ENCODE data around the gene MED27.
A peak's percentile ranks its signal among the peaks of the same experiment; 100 is the strongest.

MED27 gene

GRCh38 chr9:132099167-132099566, 19.5 kb upstream of the MED27 start:
- H3K27me3 Mint-ChIP-seq (ENCODE audit: low read depth): peaks cover 13% of the 10 kb centered on the region
- no peak for DNase-seq (ENCODE audit: low spot score)
- no peaks in the 10 kb centered on the region for H3K9me3 Mint-ChIP-seq
- H3K4me1 Mint-ChIP-seq (ENCODE audit: low read depth): no peaks in the 10 kb centered on the region
- no peak overlapping the region for H3K4me3 Mint-ChIP-seq
- H3K27ac Mint-ChIP-seq: no peak overlapping the region
- no peaks in the 10 kb centered on the region for H3K36me3 Mint-ChIP-seq (ENCODE audit: low read depth)

- no peaks in the 10 kb centered on the region for H3K9me3 Mint-ChIP-seq
- no peak overlapping the region for H3K27ac Mint-ChIP-seq
- no peaks in the 10 kb centered on the region for H3K36me3 Mint-ChIP-seq (ENCODE audit: low read depth)
- H3K4me3 Mint-ChIP-seq: no peak overlapping the region
- no peak for DNase-seq (ENCODE audit: low spot score)
- H3K27me3 Mint-ChIP-seq (ENCODE audit: low read depth): peaks cover 16% of the 10 kb centered on the region
- H3K4me1 Mint-ChIP-seq (ENCODE audit: low read depth): no peaks in the 10 kb centered on the region
Measured at GRCh38 chr9:132094314-132094791, 14.7 kb upstream of the MED27 start.

GRCh38 chr9:132090771-132091170, 11.1 kb upstream of the MED27 start:
- H3K36me3 Mint-ChIP-seq (ENCODE audit: low read depth): no peaks in the 10 kb centered on the region
- no peaks in the 10 kb centered on the region for H3K9me3 Mint-ChIP-seq
- H3K27me3 Mint-ChIP-seq (ENCODE audit: low read depth): peaks cover 6% of the 10 kb centered on the region
- H3K27ac Mint-ChIP-seq: no peak overlapping the region
- no peak overlapping the region for H3K4me3 Mint-ChIP-seq
- no peaks in the 10 kb centered on the region for H3K4me1 Mint-ChIP-seq (ENCODE audit: low read depth)
- DNase-seq (ENCODE audit: low spot score): no peak

GRCh38 chr9:132087438-132088030, 7.9 kb upstream of the MED27 start:
- no peak for DNase-seq (ENCODE audit: low spot score)
- no peaks in the 10 kb centered on the region for H3K27me3 Mint-ChIP-seq (ENCODE audit: low read depth)
- H3K4me1 Mint-ChIP-seq (ENCODE audit: low read depth): no peaks in the 10 kb centered on the region
- H3K4me3 Mint-ChIP-seq: no peak overlapping the region
- H3K9me3 Mint-ChIP-seq: no peaks in the 10 kb centered on the region
- no peak overlapping the region for H3K27ac Mint-ChIP-seq
- H3K36me3 Mint-ChIP-seq (ENCODE audit: low read depth): no peaks in the 10 kb centered on the region

GRCh38 chr9:132082188-132082587, 2.5 kb upstream of the MED27 start:
- no peak for DNase-seq (ENCODE audit: low spot score)
- Mint-ChIP-seq H3K4me1 (ENCODE audit: low read depth) (peaks cover 23% of the 10 kb centered on the region), H3K36me3 (ENCODE audit: low read depth) (peaks cover 8% of the 10 kb centered on the region), H3K4me3 (no peak overlapping the region), H3K27me3 (ENCODE audit: low read depth) (no peaks in the 10 kb centered on the region), H3K9me3 (no peaks in the 10 kb centered on the region), H3K27ac (no peak overlapping the region)

- peaks cover 22% of the 10 kb centered on the region for H3K36me3 Mint-ChIP-seq (ENCODE audit: low read depth)
- no peaks in the 10 kb centered on the region for H3K27me3 Mint-ChIP-seq (ENCODE audit: low read depth)
- H3K4me3 Mint-ChIP-seq: peak overlapping the region; percentile 100
- no peaks in the 10 kb centered on the region for H3K9me3 Mint-ChIP-seq
- H3K27ac Mint-ChIP-seq: peak overlapping the region; percentile 95
- peaks cover 32% of the 10 kb centered on the region for H3K4me1 Mint-ChIP-seq (ENCODE audit: low read depth)
- DNase-seq (ENCODE audit: low spot score): peak; percentile 6
Measured at GRCh38 chr9:132078699-132079356, 839 bp downstream of the MED27 start.

GRCh38 chr9:132077881-132078698, 1.6 kb downstream of the MED27 start:
- peaks cover 32% of the 10 kb centered on the region for H3K4me1 Mint-ChIP-seq (ENCODE audit: low read depth)
- H3K9me3 Mint-ChIP-seq: no peaks in the 10 kb centered on the region
- H3K36me3 Mint-ChIP-seq (ENCODE audit: low read depth): peaks cover 22% of the 10 kb centered on the region
- H3K27me3 Mint-ChIP-seq (ENCODE audit: low read depth): no peaks in the 10 kb centered on the region
- H3K27ac Mint-ChIP-seq: no peak overlapping the region
- DNase-seq (ENCODE audit: low spot score): peak; percentile 8
- H3K4me3 Mint-ChIP-seq: peak overlapping the region; percentile 100

- Mint-ChIP-seq H3K4me1 (ENCODE audit: low read depth) (peaks cover 32% of the 10 kb centered on the region), H3K9me3 (no peaks in the 10 kb centered on the region), H3K27me3 (ENCODE audit: low read depth) (no peaks in the 10 kb centered on the region), H3K36me3 (ENCODE audit: low read depth) (peaks cover 28% of the 10 kb centered on the region), H3K27ac (no peak overlapping the region), H3K4me3 (no peak overlapping the region)
- DNase-seq (ENCODE audit: low spot score): no peak
Measured at GRCh38 chr9:132075853-132076252, 3.8 kb downstream of the MED27 start.

GRCh38 chr9:132074736-132075135, 4.9 kb downstream of the MED27 start:
- no peak for DNase-seq (ENCODE audit: low spot score)
- H3K27ac Mint-ChIP-seq: no peak overlapping the region
- H3K4me3 Mint-ChIP-seq: no peak overlapping the region
- H3K36me3 Mint-ChIP-seq (ENCODE audit: low read depth): peaks cover 28% of the 10 kb centered on the region
- H3K27me3 Mint-ChIP-seq (ENCODE audit: low read depth): no peaks in the 10 kb centered on the region
- no peaks in the 10 kb centered on the region for H3K9me3 Mint-ChIP-seq
- H3K4me1 Mint-ChIP-seq (ENCODE audit: low read depth): peaks cover 30% of the 10 kb centered on the region

- Mint-ChIP-seq H3K4me1 (ENCODE audit: low read depth) (peaks cover 11% of the 10 kb centered on the region), H3K27me3 (ENCODE audit: low read depth) (no peaks in the 10 kb centered on the region)
Measured at GRCh38 chr9:132071847-132072507, 7.7 kb downstream of the MED27 start.

GRCh38 chr9:132069046-132069898, 10.4 kb downstream of the MED27 start:
- Mint-ChIP-seq H3K4me1 (ENCODE audit: low read depth) (peaks cover 2% of the 10 kb centered on the region), H3K4me3 (no peak overlapping the region)
- no peak for DNase-seq (ENCODE audit: low spot score)

More at GRCh38 chr9:132071847-132072507, 7.7 kb downstream of the MED27 start:
- H3K9me3 Mint-ChIP-seq: no peaks in the 10 kb centered on the region
- peaks cover 28% of the 10 kb centered on the region for H3K36me3 Mint-ChIP-seq (ENCODE audit: low read depth)
- no peak overlapping the region for H3K27ac Mint-ChIP-seq
- no peak for DNase-seq (ENCODE audit: low spot score)
- no peak overlapping the region for H3K4me3 Mint-ChIP-seq

GRCh38 chr9:132068605-132069004, 11.1 kb downstream of the MED27 start:
- no peak overlapping the region for H3K4me3 Mint-ChIP-seq
- no peaks in the 10 kb centered on the region for H3K9me3 Mint-ChIP-seq
- H3K27ac Mint-ChIP-seq: no peak overlapping the region
- H3K36me3 Mint-ChIP-seq (ENCODE audit: low read depth): peaks cover 15% of the 10 kb centered on the region
- DNase-seq (ENCODE audit: low spot score): no peak
- H3K27me3 Mint-ChIP-seq (ENCODE audit: low read depth): no peaks in the 10 kb centered on the region
- peaks cover 2% of the 10 kb centered on the region for H3K4me1 Mint-ChIP-seq (ENCODE audit: low read depth)

More at GRCh38 chr9:132069046-132069898, 10.4 kb downstream of the MED27 start:
- peaks cover 15% of the 10 kb centered on the region for H3K36me3 Mint-ChIP-seq (ENCODE audit: low read depth)
- H3K9me3 Mint-ChIP-seq: no peaks in the 10 kb centered on the region
- no peaks in the 10 kb centered on the region for H3K27me3 Mint-ChIP-seq (ENCODE audit: low read depth)
- H3K27ac Mint-ChIP-seq: no peak overlapping the region

GRCh38 chr9:132066511-132066910, 13.2 kb downstream of the MED27 start:
- H3K4me3 Mint-ChIP-seq: no peak overlapping the region
- H3K4me1 Mint-ChIP-seq (ENCODE audit: low read depth): peaks cover 2% of the 10 kb centered on the region
- no peaks in the 10 kb centered on the region for H3K9me3 Mint-ChIP-seq
- H3K27me3 Mint-ChIP-seq (ENCODE audit: low read depth): no peaks in the 10 kb centered on the region
- no peak overlapping the region for H3K27ac Mint-ChIP-seq
- peaks cover 11% of the 10 kb centered on the region for H3K36me3 Mint-ChIP-seq (ENCODE audit: low read depth)
- DNase-seq (ENCODE audit: low spot score): no peak
